ENCODE measurements around the gene RAP2B.

GRCh38 chr3:153159771-153160397, 2.1 kb upstream of the RAP2B start:
- TF ChIP-seq EZH2 (IDR thresholded peaks at IDR 0.05; ENCODE audit: borderline replicate concordance, low read length): no peak
- no peak for TF ChIP-seq CTCF (IDR thresholded peaks at IDR 0.05; ENCODE audit: low read length)
